Measurements from ENCODE around the gene TMEM132C. TPM values are rescaled to one million over a fixed set of nuclear protein-coding genes. Genes with fewer than 3 reads are reported as not detected.

TMEM132C gene
- total and polyA plus RNA-seq, 12 donors: 0.79 to 2.9 (median 1.7) TPM

DNA sequence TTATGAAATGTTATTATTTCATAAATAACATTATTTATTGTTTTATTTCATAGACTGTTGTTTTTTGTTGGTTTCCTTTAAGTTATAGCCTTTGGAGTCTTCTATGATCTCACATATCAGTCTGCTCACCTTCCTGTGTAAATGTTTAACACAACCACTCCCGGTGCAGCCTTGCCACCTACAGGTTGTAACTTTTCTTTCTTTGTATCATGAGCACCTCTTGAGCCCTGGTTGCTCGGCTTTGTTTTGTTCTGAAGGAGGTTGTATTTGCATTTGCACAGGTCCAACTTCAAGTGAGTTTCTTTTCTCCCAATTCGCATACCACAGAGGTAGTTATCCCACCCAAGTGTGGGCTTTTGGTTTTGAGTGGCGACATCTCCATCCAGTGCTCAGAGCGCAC lies 435.4 kb downstream of the TMEM132C start:
- intact Hi-C loops (cut with DNase I): no loop called here
- WGBS, 2 donors: 81 to 87% methylated on average over 5 of the region's 5 CpGs
- no peak for DNase-seq

DNA sequence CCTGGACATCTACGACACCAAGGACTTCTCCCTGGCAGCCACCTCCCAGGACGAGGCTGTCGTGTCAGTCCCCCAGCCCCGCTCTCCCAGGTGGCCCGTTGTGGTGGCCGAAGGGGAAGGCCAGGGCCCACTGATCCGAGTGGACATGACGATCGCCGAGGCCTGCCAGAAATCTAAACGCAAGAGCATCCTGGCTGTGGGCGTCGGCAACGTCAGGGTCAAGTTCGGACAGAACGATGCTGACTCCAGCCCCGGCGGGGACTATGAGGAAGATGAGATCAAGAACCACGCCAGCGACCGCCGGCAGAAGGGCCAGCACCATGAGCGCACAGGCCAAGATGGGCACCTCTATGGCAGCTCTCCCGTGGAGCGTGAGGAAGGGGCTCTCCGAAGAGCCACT lies 438.2 kb downstream of the TMEM132C start:
- WGBS, 2 donors: 94 to 95% methylated on average over 26 of the region's 26 CpGs
- no peak for ATAC-seq
- Histone ChIP-seq H3K27ac (no peak overlapping the region), H3K4me1 (no peaks in the 10 kb centered on the region), H3K36me3 (no peaks in the 10 kb centered on the region), H3K9me3 (no peaks in the 10 kb centered on the region), H3K4me3 (no peak overlapping the region), H3K27me3 (peaks cover 0 to 8% (median 0%) of the 10 kb centered on the region in 7 donors)
- TF ChIP-seq, protein P1, sequence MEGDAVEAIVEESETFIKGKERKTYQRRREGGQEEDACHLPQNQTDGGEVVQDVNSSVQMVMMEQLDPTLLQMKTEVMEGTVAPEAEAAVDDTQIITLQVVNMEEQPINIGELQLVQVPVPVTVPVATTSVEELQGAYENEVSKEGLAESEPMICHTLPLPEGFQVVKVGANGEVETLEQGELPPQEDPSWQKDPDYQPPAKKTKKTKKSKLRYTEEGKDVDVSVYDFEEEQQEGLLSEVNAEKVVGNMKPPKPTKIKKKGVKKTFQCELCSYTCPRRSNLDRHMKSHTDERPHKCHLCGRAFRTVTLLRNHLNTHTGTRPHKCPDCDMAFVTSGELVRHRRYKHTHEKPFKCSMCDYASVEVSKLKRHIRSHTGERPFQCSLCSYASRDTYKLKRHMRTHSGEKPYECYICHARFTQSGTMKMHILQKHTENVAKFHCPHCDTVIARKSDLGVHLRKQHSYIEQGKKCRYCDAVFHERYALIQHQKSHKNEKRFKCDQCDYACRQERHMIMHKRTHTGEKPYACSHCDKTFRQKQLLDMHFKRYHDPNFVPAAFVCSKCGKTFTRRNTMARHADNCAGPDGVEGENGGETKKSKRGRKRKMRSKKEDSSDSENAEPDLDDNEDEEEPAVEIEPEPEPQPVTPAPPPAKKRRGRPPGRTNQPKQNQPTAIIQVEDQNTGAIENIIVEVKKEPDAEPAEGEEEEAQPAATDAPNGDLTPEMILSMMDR (IDR thresholded peaks at IDR 0.05): no peak
- intact Hi-C loops (cut with DNase I): no loop called here
- no peak for DNase-seq

More for the DNA sequence above, 435.4 kb downstream of the TMEM132C start:
- TF ChIP-seq, protein P1 (IDR thresholded peaks at IDR 0.05): no peak
- Histone ChIP-seq H3K36me3 (no peaks in the 10 kb centered on the region), H3K9me3 (peaks cover 0 to 4% (median 0%) of the 10 kb centered on the region in 11 donors), H3K27ac (no peak overlapping the region), H3K4me3 (no peak overlapping the region), H3K27me3 (peaks cover 0 to 8% (median 0%) of the 10 kb centered on the region in 7 donors), H3K4me1 (no peaks in the 10 kb centered on the region)
- ATAC-seq: no peak

GRCh38 chr12:128707488-128707887 lies 440.5 kb downstream of the TMEM132C start:
- DNase-seq: no peak
- no peaks in the 10 kb centered on the region for H3K4me1 ChIP-seq
- H3K9me3 ChIP-seq: no peaks in the 10 kb centered on the region
- no peak overlapping the region for H3K27ac ChIP-seq
- WGBS, 2 donors: 76 to 78% methylated on average over 8 of the region's 8 CpGs
- TF ChIP-seq, protein P1 (IDR thresholded peaks at IDR 0.05): no peak
- intact Hi-C loops (cut with DNase I): no loop called here
- H3K36me3 ChIP-seq: no peaks in the 10 kb centered on the region
- H3K27me3 ChIP-seq: peaks cover 0 to 5% (median 0%) of the 10 kb centered on the region in 7 donors
- no peak overlapping the region for H3K4me3 ChIP-seq
- ATAC-seq: no peak

DNA sequence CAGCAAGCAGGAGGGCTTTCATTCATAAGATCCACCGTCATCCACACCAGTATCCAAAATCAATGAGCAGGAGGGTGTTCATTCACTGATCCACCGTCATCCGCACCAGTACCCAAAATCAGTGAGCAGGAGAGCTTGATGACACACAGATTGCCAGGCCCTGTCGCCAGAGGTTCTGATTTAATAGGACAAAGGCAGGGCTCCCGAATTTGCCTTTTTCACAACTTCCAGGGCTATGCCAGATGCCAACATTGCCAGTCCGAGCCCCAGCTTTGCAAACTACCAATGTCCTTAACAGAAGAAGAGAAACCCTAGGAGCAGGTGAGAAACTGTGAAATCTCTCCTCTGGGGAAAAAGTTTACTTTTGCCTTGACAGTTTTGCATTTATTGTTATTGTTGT lies 441.8 kb downstream of the TMEM132C start:
- intact Hi-C loops (cut with DNase I): no loop called here
- H3K27ac ChIP-seq: no peak overlapping the region
- WGBS, 2 donors: 74 to 85% methylated on average over 6 of the region's 6 CpGs

More for the DNA sequence above, 441.8 kb downstream of the TMEM132C start:
- Histone ChIP-seq H3K4me1 (no peaks in the 10 kb centered on the region), H3K27me3 (no peaks in the 10 kb centered on the region), H3K9me3 (no peaks in the 10 kb centered on the region), H3K36me3 (no peaks in the 10 kb centered on the region), H3K4me3 (no peak overlapping the region)
- ATAC-seq (no peak), DNase-seq (no peak)
- TF ChIP-seq, protein P1 (IDR thresholded peaks at IDR 0.05): no peak

Data from heart right ventricle (tissue), 16 donors.